Rectal smooth muscle tissue (tissue), 1 donor: ENCODE measurements around the gene PNISR.
"Not testable (repeated sequence)": the region's sequence is repeated elsewhere in the genome, so short reads cannot be mapped to it uniquely, and the experiment has no call there.

Source experiments
- H3K27ac ChIP-seq: one replicate; pipeline ENCODE4 v1.7.0; 2013; ENCODE audit warnings: low read depth, low read length, inconsistent platforms
- H3K27me3 ChIP-seq: one replicate; pipeline ENCODE4 v1.7.0; 2013; ENCODE audit warnings: low read length; ENCODE audit not compliant: control insufficient read depth, insufficient read depth
- H3K36me3 ChIP-seq: one replicate; pipeline ENCODE4 v1.7.0; 2013; ENCODE audit warnings: low read length; ENCODE audit not compliant: control insufficient read depth, insufficient read depth
- H3K4me1 ChIP-seq: one replicate; pipeline ENCODE4 v1.7.0; 2013; ENCODE audit warnings: low read length; ENCODE audit not compliant: control insufficient read depth, insufficient read depth
- H3K4me3 ChIP-seq: one replicate; pipeline ENCODE4 v1.7.0; 2013; ENCODE audit warnings: low read length
- H3K9ac ChIP-seq: one replicate; pipeline ENCODE4 v1.7.0; 2013; ENCODE audit warnings: low read length

The PNISR gene

GRCh38 chr6:99424761-99425646 is at the start of gene PNISR:
TSS of gene PNISR (minus strand) at chr6:99425308. CDS start at chr6:99414659, 10,649 bp downstream.
- Histone ChIP-seq H3K36me3 (no peaks in the 10 kb centered on the region), H3K4me3 (peak within 1 kb of the TSS; percentile 73), H3K27me3 (no peaks in the 10 kb centered on the region), H3K9ac (peak within 1 kb of the TSS; percentile 89), H3K27ac (peak within 1 kb of the TSS; percentile 93), H3K4me1 (peaks cover 8% of the 10 kb centered on the region)

DNA sequence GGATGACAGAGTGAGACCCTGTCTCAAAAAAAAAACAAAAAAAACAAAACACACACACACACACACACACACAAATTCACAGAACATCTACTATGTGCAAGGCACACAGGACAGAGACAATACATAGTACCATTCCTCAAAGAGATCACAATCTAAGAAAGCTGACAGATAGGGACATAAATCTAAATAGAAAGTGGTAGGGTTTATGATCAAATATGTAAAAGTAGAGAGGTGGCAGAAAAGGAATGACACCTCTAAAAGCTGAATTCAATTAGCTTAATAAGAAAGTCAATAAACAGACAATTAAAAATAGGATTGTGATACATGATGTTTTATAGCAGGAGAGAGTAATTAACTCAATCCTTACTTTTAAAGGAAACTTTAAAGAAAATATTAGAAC is 48.6 kb upstream of the PNISR start:
- Histone ChIP-seq H3K27ac (no peak overlapping the region), H3K36me3 (no peaks in the 10 kb centered on the region), H3K27me3 (no peaks in the 10 kb centered on the region)

GRCh38 chr6:99471638-99472037 is 46.5 kb upstream of the PNISR start:
- no peaks in the 10 kb centered on the region for H3K27me3 ChIP-seq
- H3K4me1 ChIP-seq = no peaks in the 10 kb centered on the region
- no peak overlapping the region for H3K4me3 ChIP-seq
- H3K9ac ChIP-seq = no peak overlapping the region
- H3K27ac ChIP-seq = no peak overlapping the region
- no peaks in the 10 kb centered on the region for H3K36me3 ChIP-seq

More for the DNA sequence above, 48.6 kb upstream of the PNISR start:
- H3K9ac ChIP-seq = no peak overlapping the region
- H3K4me1 ChIP-seq = no peaks in the 10 kb centered on the region
- no peak overlapping the region for H3K4me3 ChIP-seq

- H3K4me3 ChIP-seq = no peak overlapping the region
Measured at GRCh38 chr6:99467509-99468106, 42.5 kb upstream of the PNISR start.

GRCh38 chr6:99459133-99459532 is 34.0 kb upstream of the PNISR start:
- H3K27ac ChIP-seq, H3K27me3 ChIP-seq, H3K4me1 ChIP-seq, H3K36me3 ChIP-seq, H3K4me3 ChIP-seq, H3K9ac ChIP-seq: not testable (repeated sequence)

More at GRCh38 chr6:99467509-99468106, 42.5 kb upstream of the PNISR start:
- Histone ChIP-seq H3K27me3 (no peaks in the 10 kb centered on the region), H3K9ac (no peak overlapping the region), H3K36me3 (no peaks in the 10 kb centered on the region), H3K4me1 (no peaks in the 10 kb centered on the region), H3K27ac (no peak overlapping the region)

- Histone ChIP-seq H3K36me3 (no peaks in the 10 kb centered on the region), H3K27ac (no peak overlapping the region), H3K4me1 (no peaks in the 10 kb centered on the region), H3K9ac (no peak overlapping the region), H3K4me3 (no peak overlapping the region), H3K27me3 (no peaks in the 10 kb centered on the region)
Measured at GRCh38 chr6:99458319-99458718, 33.2 kb upstream of the PNISR start.

- no peak overlapping the region for H3K27ac ChIP-seq
- H3K36me3 ChIP-seq = no peaks in the 10 kb centered on the region
- H3K27me3 ChIP-seq = no peaks in the 10 kb centered on the region
- no peaks in the 10 kb centered on the region for H3K4me1 ChIP-seq
- H3K9ac ChIP-seq = no peak overlapping the region
- no peak overlapping the region for H3K4me3 ChIP-seq
Measured at GRCh38 chr6:99446076-99446475, 21.0 kb upstream of the PNISR start.

DNA sequence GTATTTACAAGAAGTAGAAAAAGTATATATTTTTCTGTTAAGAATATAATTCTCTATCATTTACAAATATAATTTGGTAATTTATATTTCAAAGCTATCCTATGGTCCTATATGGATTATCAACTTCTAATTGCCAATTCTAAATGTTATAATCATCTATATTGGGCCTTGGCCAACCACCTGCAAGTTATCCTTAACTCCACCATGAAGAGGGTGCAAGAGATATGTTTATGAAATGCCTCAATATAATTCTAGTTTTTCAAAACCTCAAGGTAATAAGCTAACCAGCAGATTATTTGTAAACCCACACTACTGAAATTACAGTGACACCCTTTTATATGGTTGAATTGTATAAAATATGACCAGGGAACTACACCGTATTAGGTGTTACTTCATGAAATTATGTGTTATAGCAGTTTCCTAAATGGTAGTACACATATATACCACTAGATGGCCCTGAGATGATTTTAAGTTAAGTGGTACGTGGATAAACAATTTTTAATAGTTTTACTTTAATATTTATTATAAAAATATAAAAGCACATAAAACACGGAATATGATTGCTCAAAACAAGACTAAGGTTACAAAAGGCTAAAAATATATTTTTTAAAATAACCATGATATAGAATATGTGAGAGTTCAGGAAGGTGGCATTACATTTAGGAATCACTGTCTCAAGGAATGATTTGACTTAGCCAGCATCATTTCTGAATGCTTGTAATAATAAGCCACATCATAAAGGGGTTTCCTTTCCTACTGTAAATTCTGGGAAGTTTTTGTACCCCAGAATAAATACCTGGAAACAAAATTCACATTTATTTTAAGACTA is 9.8 kb upstream of the PNISR start:
- Histone ChIP-seq H3K9ac (no peak overlapping the region), H3K36me3 (no peaks in the 10 kb centered on the region), H3K4me3 (no peak overlapping the region), H3K27ac (no peak overlapping the region), H3K27me3 (no peaks in the 10 kb centered on the region), H3K4me1 (no peaks in the 10 kb centered on the region)

GRCh38 chr6:99432877-99433276 is 7.8 kb upstream of the PNISR start:
- Histone ChIP-seq H3K36me3 (no peaks in the 10 kb centered on the region), H3K27ac (no peak overlapping the region), H3K9ac (no peak overlapping the region), H3K27me3 (no peaks in the 10 kb centered on the region), H3K4me1 (no peaks in the 10 kb centered on the region), H3K4me3 (no peak overlapping the region)

- Histone ChIP-seq H3K36me3 (no peaks in the 10 kb centered on the region), H3K4me1 (no peaks in the 10 kb centered on the region), H3K27me3 (no peaks in the 10 kb centered on the region), H3K9ac (no peak overlapping the region), H3K27ac (no peak overlapping the region), H3K4me3 (no peak overlapping the region)
Measured at GRCh38 chr6:99431901-99432300, 6.8 kb upstream of the PNISR start.

DNA sequence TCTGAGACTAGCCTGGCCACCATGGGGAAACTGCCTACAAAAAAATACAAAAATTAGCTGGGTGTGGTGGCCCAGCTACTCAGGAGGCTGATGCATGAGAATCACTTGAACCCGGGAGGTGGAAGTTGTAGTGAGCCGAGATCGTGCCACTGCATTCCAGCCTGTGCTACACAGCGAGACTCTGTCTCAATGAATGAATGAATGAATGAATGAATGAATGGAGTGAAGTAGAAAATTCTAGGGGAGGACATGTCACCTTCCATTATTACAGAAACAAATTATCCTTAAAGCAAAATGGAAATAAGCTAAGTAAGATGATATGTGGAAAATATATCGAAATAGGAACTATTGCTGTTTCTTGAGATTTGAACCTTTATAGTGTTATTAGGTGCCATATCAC is 2.9 kb upstream of the PNISR start:
- H3K27ac ChIP-seq = no peak overlapping the region
- H3K9ac ChIP-seq = no peak overlapping the region
- H3K36me3 ChIP-seq = no peaks in the 10 kb centered on the region
- no peak overlapping the region for H3K4me3 ChIP-seq
- H3K4me1 ChIP-seq = peaks cover 8% of the 10 kb centered on the region
- H3K27me3 ChIP-seq = no peaks in the 10 kb centered on the region

GRCh38 chr6:99426451-99426757 is 1.3 kb upstream of the PNISR start:
- H3K4me3 ChIP-seq = peak overlapping the region; percentile 73
- H3K4me1 ChIP-seq = peaks cover 8% of the 10 kb centered on the region

More at GRCh38 chr6:99426451-99426757, 1.3 kb upstream of the PNISR start:
- no peaks in the 10 kb centered on the region for H3K27me3 ChIP-seq
- no peaks in the 10 kb centered on the region for H3K36me3 ChIP-seq
- H3K27ac ChIP-seq = peak overlapping the region; percentile 93
- no peak overlapping the region for H3K9ac ChIP-seq
